OCI-LY1 (cell line): ENCODE measurements around the gene EMID1.
A peak's percentile ranks its signal among the peaks of the same experiment; 100 is the strongest.

ENCODE experiments used
- H2AFZ ChIP-seq: fragments of 200-600 bp; sonication (generic), shearing (Covaris generic); 2 replicates; pipeline ENCODE4 v1.6.0; 2014; ENCODE audit warnings: antibody characterized with exemption, mild to moderate bottlenecking, low read length
- H3F3A ChIP-seq: fragments of 200-600 bp; sonication (generic), shearing (Covaris generic); 2 replicates; pipeline ENCODE4 v1.6.0; 2014; ENCODE audit warnings: mild to moderate bottlenecking, antibody characterized with exemption, low read length, moderate library complexity; ENCODE audit not compliant: insufficient read depth
- H3K27ac ChIP-seq: fragments of 200-600 bp; sonication (generic); 2 replicates; pipeline ENCODE4 v1.5.1; 2014; ENCODE audit warnings: low read length, mixed run types, mild to moderate bottlenecking, low read depth; ENCODE audit not compliant: poor library complexity, severe bottlenecking
- H3K27me3 ChIP-seq: fragments of 200-600 bp; sonication (generic); 2 replicates; pipeline ENCODE4 v1.6.0; 2014; ENCODE audit warnings: antibody characterized with exemption, mild to moderate bottlenecking, low read length, moderate library complexity; ENCODE audit not compliant: insufficient read depth
- H3K36me3 ChIP-seq: fragments of 200-600 bp; sonication (generic); 2 replicates; pipeline ENCODE4 v1.6.1; 2014; ENCODE audit warnings: mild to moderate bottlenecking, antibody characterized with exemption, low read length, moderate library complexity, mixed read lengths; ENCODE audit not compliant: insufficient read depth
- H3K4me1 ChIP-seq: fragments of 200-600 bp; sonication (generic); 2 replicates; pipeline ENCODE4 v1.5.1; 2014; ENCODE audit warnings: mild to moderate bottlenecking, low read length, moderate library complexity; ENCODE audit not compliant: insufficient read depth, severe bottlenecking
- H3K4me2 ChIP-seq: fragments of 200-600 bp; sonication (generic), shearing (Covaris generic); 2 replicates; pipeline ENCODE4 v1.6.1; 2014; ENCODE audit warnings: low read length
- H3K4me3 ChIP-seq: fragments of 200-600 bp; sonication (generic); 2 replicates; pipeline ENCODE4 v1.5.1; 2014; ENCODE audit warnings: low read length, low read depth, mild to moderate bottlenecking, mixed read lengths; ENCODE audit not compliant: poor library complexity, severe bottlenecking
- H3K79me2 ChIP-seq: fragments of 200-600 bp; shearing (Covaris generic); 2 replicates; pipeline ENCODE4 v1.6.1; 2016; ENCODE audit warnings: mixed run types, low read length, mixed read lengths; ENCODE audit not compliant: insufficient read depth
- H3K9ac ChIP-seq: fragments of 200-600 bp; sonication (generic), shearing (Covaris generic); 2 replicates; pipeline ENCODE4 v1.6.1; 2014; ENCODE audit warnings: mild to moderate bottlenecking, low read length, mixed read lengths
- H3K9me2 ChIP-seq: fragments of 200-600 bp; sonication (generic), shearing (Covaris generic); 2 replicates; pipeline ENCODE4 v1.6.1; 2014; ENCODE audit warnings: low read depth, mild to moderate bottlenecking, low read length, mixed read lengths
- H3K9me3 ChIP-seq: fragments of 200-600 bp; shearing (Covaris generic); 2 replicates; pipeline ENCODE4 v1.6.1; 2014; ENCODE audit warnings: low read length, mixed read lengths
- H4K20me1 ChIP-seq: fragments of 200-600 bp; sonication (generic), shearing (Covaris generic); 2 replicates; pipeline ENCODE4 v1.6.0; 2016; ENCODE audit warnings: mild to moderate bottlenecking, low read length; ENCODE audit not compliant: insufficient read depth
- CTCF ChIP-seq: fragments of 200-600 bp; sonication (generic), shearing (Covaris generic); IDR thresholded peaks from 2 replicates; pipeline ENCODE4 v1.5.1; 2017; ENCODE audit warnings: mild to moderate bottlenecking, antibody characterized with exemption, low read length, moderate library complexity, mixed read lengths
- EZH2 ChIP-seq: fragments of 200-600 bp; sonication (generic), shearing (Covaris generic); IDR thresholded peaks from 2 replicates; pipeline ENCODE4 v1.8.0; 2017; ENCODE audit warnings: borderline replicate concordance, mixed run types, mild to moderate bottlenecking, antibody characterized with exemption, low read length, moderate library complexity, mixed read lengths

EMID1 gene

GRCh38 chr22:29302681-29303465 lies 97.2 kb downstream of the EMID1 start:
- peaks cover 8% of the 10 kb centered on the region; the same call in 1 of the 2 replicates for H3K27me3 ChIP-seq
- no peak overlapping the region for H3K27ac ChIP-seq
- peaks cover 34% of the 10 kb centered on the region for H3K36me3 ChIP-seq
- no peak overlapping the region for H3K4me2 ChIP-seq
- H3K9me2 ChIP-seq, result no peaks in the 10 kb centered on the region
- H4K20me1 ChIP-seq, result no peaks in the 10 kb centered on the region
- H3K4me3 ChIP-seq, result no peak overlapping the region
- TF ChIP-seq EZH2, result no peak
- no peak for TF ChIP-seq CTCF
- no peaks in the 10 kb centered on the region for H3K79me2 ChIP-seq
- peaks cover 8% of the 10 kb centered on the region for H3K4me1 ChIP-seq
- H3K9ac ChIP-seq, result no peak overlapping the region
- H2AFZ ChIP-seq, result no peak overlapping the region
- H3F3A ChIP-seq, result no peaks in the 10 kb centered on the region
- no peaks in the 10 kb centered on the region for H3K9me3 ChIP-seq

GRCh38 chr22:29305836-29306174 lies 100.1 kb downstream of the EMID1 start:
- Histone ChIP-seq H3K79me2 (no peaks in the 10 kb centered on the region), H3K9me3 (no peaks in the 10 kb centered on the region), H3K4me3 (no peak overlapping the region), H4K20me1 (no peaks in the 10 kb centered on the region), H3K4me2 (peak overlapping the region; percentile 50), H3K9ac (no peak overlapping the region), H3K9me2 (no peaks in the 10 kb centered on the region), H3F3A (no peaks in the 10 kb centered on the region), H3K27ac (no peak overlapping the region), H3K36me3 (peaks cover 4% of the 10 kb centered on the region), H3K4me1 (peaks cover 8% of the 10 kb centered on the region), H3K27me3 (peaks cover 8% of the 10 kb centered on the region; the same call in 1 of the 2 replicates), H2AFZ (no peak overlapping the region)
- TF ChIP-seq EZH2 (no peak), CTCF (no peak)

- Histone ChIP-seq H3K9me3 (no peaks in the 10 kb centered on the region), H3K9ac (no peak within 1 kb of the TSS), H3K27ac (no peak within 1 kb of the TSS), H2AFZ (no peak within 1 kb of the TSS), H3K4me3 (peak within 1 kb of the TSS; percentile 16), H3K4me1 (peaks cover 8% of the 10 kb centered on the region), H3K9me2 (no peaks in the 10 kb centered on the region), H3K4me2 (peak within 1 kb of the TSS; percentile 50), H3K79me2 (no peaks in the 10 kb centered on the region), H3K27me3 (peaks cover 8% of the 10 kb centered on the region; the same call in 1 of the 2 replicates), H4K20me1 (no peaks in the 10 kb centered on the region), H3F3A (no peaks in the 10 kb centered on the region), H3K36me3 (no peaks in the 10 kb centered on the region)
- TF ChIP-seq EZH2 (no peak), CTCF (peak; percentile 39)
Observed at GRCh38 chr22:29306175-29306834, 100.6 kb downstream of the EMID1 start, which contains the start of gene GAS2L1. Gene GAS2L1, plus strand, starts transcription at chr22:29306650. Its CDS starts 1,456 bp downstream, at chr22:29308106.
